ENCODE results near the gene KL. TPM values are rescaled to one million over a fixed set of nuclear protein-coding genes. Genes with fewer than 3 reads are reported as not detected.

The KL gene
- total RNA-seq, 1 experiment from 2014 or later = 1.3 TPM

GRCh38 chr13:33015791-33016323, 366 bp upstream of the KL start:
- peak in 1 of 2 experiments; percentile 48 for DNase-seq
- Mint-ChIP-seq H3K4me1 (ENCODE audit: low read depth, unreplicated experiment) (no peaks in the 10 kb centered on the region), H3K4me3 (ENCODE audit: unreplicated experiment) (peak overlapping the region; percentile 64), H3K9me3 (ENCODE audit: unreplicated experiment) (peaks cover 5% of the 10 kb centered on the region), H3K27me3 (ENCODE audit: insufficient read depth, unreplicated experiment) (peaks cover 5% of the 10 kb centered on the region), H3K36me3 (ENCODE audit: insufficient read depth, unreplicated experiment) (no peaks in the 10 kb centered on the region), H3K27ac (ENCODE audit: unreplicated experiment) (no peak overlapping the region)
- ChIA-PET CTCF (no interaction called here), POLR2A (no interaction called here)
- H3K4me1 ChIP-seq = no peaks in the 10 kb centered on the region; the same call in 1 of the 2 replicates
- no peaks in the 10 kb centered on the region for H3K9me3 ChIP-seq
- peak overlapping the region; percentile 59 for H3K4me3 ChIP-seq (ENCODE audit: low read depth, low read length)
- no peaks in the 10 kb centered on the region for H3K36me3 ChIP-seq (ENCODE audit: control insufficient read depth, insufficient read depth, low read length)
- no TSS peak for BruUV-seq (replicated peaks)
- intact Hi-C loops (cut with micrococcal nuclease; ENCODE audit: unreplicated experiment) = loop anchor here (2.0 to 10.0 kb wide), 4 partner anchors 75 to 526 kb away; no protein-coding TSS in a partner anchor
- TF ChIP-seq CTCF (IDR thresholded peaks at IDR 0.05; ENCODE audit: insufficient read depth in 1 of 2, low read depth in 1 of 2, low read length in 1 of 2, severe bottlenecking in 1 of 2, unreplicated experiment in 1 of 2) = no peak
- peaks cover 2% of the 10 kb centered on the region; the same call in 1 of the 2 replicates for H3K27me3 ChIP-seq (replicated peaks; ENCODE audit: control insufficient read depth, insufficient read depth, low read length)

GRCh38 chr13:33017323-33017929, 1.2 kb downstream of the KL start:
- Mint-ChIP-seq H3K9me3 (ENCODE audit: unreplicated experiment) (no peaks in the 10 kb centered on the region), H3K4me3 (ENCODE audit: unreplicated experiment) (peak overlapping the region; percentile 73), H3K4me1 (ENCODE audit: low read depth, unreplicated experiment) (no peaks in the 10 kb centered on the region), H3K36me3 (ENCODE audit: insufficient read depth, unreplicated experiment) (no peaks in the 10 kb centered on the region), H3K27me3 (ENCODE audit: insufficient read depth, unreplicated experiment) (peaks cover 8% of the 10 kb centered on the region), H3K27ac (ENCODE audit: unreplicated experiment) (no peak overlapping the region)
- H3K4me3 ChIP-seq (ENCODE audit: low read depth, low read length) = peak overlapping the region; percentile 59
- peaks cover 2% of the 10 kb centered on the region; the same call in 1 of the 2 replicates for H3K27me3 ChIP-seq (replicated peaks; ENCODE audit: control insufficient read depth, insufficient read depth, low read length)
- H3K4me1 ChIP-seq = no peaks in the 10 kb centered on the region; the same call in 1 of the 2 replicates
- CTCF ChIA-PET = interaction anchor here (0.6 to 0.8 kb wide), 2 partner anchors 432 to 436 kb away, joined by 3 read pairs; partner anchors contain the start of gene PDS5B
- intact Hi-C loops (cut with micrococcal nuclease; ENCODE audit: unreplicated experiment) = loop anchor here (1.0 to 10.0 kb wide), 5 partner anchors 73 to 525 kb away; no protein-coding TSS in a partner anchor
- peak in 1 of 2 experiments; percentile 63 for TF ChIP-seq CTCF (IDR thresholded peaks at IDR 0.05; ENCODE audit: insufficient read depth in 1 of 2, low read depth in 1 of 2, low read length in 1 of 2, severe bottlenecking in 1 of 2, unreplicated experiment in 1 of 2)
- DNase-seq = peak; percentile 56 to 66
- no peaks in the 10 kb centered on the region for H3K9me3 ChIP-seq
- TSS peak; percentile 57 for BruUV-seq (replicated peaks)
- H3K36me3 ChIP-seq (ENCODE audit: control insufficient read depth, insufficient read depth, low read length) = no peaks in the 10 kb centered on the region
- POLR2A ChIA-PET = interaction anchor here (0.5 kb wide), 1 partner anchor 525 kb away, joined by 3 read pairs; no protein-coding TSS in a partner anchor

DNA sequence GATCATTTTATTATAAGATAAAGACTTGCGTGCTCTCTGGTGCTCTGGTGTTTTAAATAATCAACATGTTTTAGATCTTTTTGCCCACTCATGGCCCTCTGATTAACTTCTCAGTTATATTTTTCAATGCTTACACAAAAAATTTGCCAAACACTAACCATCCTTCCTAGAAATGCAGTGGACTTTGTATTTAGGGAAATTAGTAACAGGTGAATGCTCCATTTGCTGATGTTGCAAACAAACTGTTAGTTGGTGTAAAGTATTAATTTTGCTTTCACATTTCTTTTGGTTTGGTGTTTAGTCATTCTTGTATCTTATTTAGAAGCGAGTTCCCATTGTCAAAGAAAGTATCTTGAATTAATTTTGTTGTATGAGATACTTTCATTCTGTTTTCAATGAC, 2.7 kb downstream of the KL start:
- Mint-ChIP-seq H3K36me3 (ENCODE audit: insufficient read depth, unreplicated experiment) (no peaks in the 10 kb centered on the region), H3K4me1 (ENCODE audit: low read depth, unreplicated experiment) (no peaks in the 10 kb centered on the region), H3K4me3 (ENCODE audit: unreplicated experiment) (no peak overlapping the region), H3K9me3 (ENCODE audit: unreplicated experiment) (no peaks in the 10 kb centered on the region), H3K27ac (ENCODE audit: unreplicated experiment) (no peak overlapping the region), H3K27me3 (ENCODE audit: insufficient read depth, unreplicated experiment) (peaks cover 8% of the 10 kb centered on the region)
- intact Hi-C loops (cut with micrococcal nuclease; ENCODE audit: unreplicated experiment) = loop anchor here (5.0 to 10.0 kb wide), 3 partner anchors 196 to 523 kb away; no protein-coding TSS in a partner anchor
- H3K4me1 ChIP-seq = no peaks in the 10 kb centered on the region; the same call in 1 of the 2 replicates
- no peak for TF ChIP-seq CTCF (IDR thresholded peaks at IDR 0.05; ENCODE audit: insufficient read depth in 1 of 2, low read depth in 1 of 2, low read length in 1 of 2, severe bottlenecking in 1 of 2, unreplicated experiment in 1 of 2)
- ChIA-PET POLR2A (no interaction called here), CTCF (no interaction called here)
- peaks cover 2% of the 10 kb centered on the region; the same call in 1 of the 2 replicates for H3K27me3 ChIP-seq (replicated peaks; ENCODE audit: control insufficient read depth, insufficient read depth, low read length)
- no peaks in the 10 kb centered on the region for H3K36me3 ChIP-seq (ENCODE audit: control insufficient read depth, insufficient read depth, low read length)
- no peaks in the 10 kb centered on the region for H3K9me3 ChIP-seq
- H3K4me3 ChIP-seq (ENCODE audit: low read depth, low read length) = no peak overlapping the region
- BruUV-seq (replicated peaks) = no TSS peak
- no peak for DNase-seq
